HG03565 (cell line): ENCODE data around the gene NCAN.
"Not testable (repeated sequence)": the region's sequence is repeated elsewhere in the genome, so short reads cannot be mapped to it uniquely, and the experiment has no call there.

ENCODE experiments used
- ATAC-seq: cut with Tn5 transposase; IDR thresholded peaks from one replicate; pipeline ENCODE4 v1.9.1; 2021; ENCODE audit warnings: mild to moderate bottlenecking, moderate library complexity; ENCODE audit not compliant: unreplicated experiment

Gene NCAN

GRCh38 chr19:19223636-19224035, 11.9 kb downstream of the NCAN start:
- ATAC-seq, result no peak

DNA sequence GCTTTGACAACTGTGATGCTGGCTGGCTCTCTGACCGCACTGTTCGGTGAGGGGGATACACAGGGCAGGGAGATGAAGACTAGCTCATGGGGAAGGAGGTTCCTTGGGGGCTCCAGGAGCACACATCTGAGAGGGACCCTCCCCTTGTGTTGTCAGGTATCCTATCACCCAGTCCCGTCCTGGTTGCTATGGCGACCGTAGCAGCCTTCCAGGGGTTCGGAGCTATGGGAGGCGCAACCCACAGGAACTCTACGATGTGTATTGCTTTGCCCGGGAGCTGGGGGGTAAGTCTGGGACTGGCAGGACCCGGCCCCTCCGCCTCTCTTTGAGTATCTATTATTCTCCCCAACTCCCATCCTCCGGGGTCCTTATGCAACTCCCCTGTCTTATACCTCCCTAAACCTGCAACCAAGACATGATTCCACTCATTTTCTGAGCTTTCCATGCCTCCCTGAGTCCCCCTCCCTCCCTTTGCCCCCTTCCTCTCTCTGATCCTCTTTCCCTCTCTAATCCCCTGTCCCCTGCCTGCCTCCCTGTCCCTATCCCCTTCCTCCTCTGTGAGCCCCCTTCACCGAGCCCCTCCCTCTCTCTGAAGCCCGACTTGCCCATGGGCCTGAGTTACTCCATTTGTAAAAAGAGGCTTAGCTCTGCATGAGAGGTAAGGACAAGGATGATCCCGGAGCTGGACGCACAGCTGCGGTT, 12.5 kb downstream of the NCAN start:
- no peak for ATAC-seq

- no peak for ATAC-seq
Observed at GRCh38 chr19:19224852-19225494, 13.2 kb downstream of the NCAN start.

DNA sequence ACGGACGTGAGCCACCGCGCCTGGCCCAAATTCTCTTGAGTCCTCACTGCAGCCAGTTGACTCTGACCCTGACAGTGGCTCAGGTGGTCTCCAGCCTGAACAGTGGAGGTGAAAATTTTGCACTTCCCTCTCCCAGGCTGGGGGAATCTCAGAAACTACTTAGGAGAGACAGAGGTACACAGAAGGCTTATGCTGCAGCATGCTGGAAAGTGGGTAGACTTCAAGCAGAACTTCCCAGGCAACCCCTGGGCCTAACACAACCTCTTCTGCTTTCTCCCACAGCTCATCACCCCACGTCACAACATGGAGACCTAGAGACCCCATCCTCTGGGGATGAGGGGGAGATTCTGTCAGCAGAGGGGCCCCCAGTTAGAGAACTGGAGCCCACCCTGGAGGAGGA, 14.4 kb downstream of the NCAN start:
- no peak for ATAC-seq

DNA sequence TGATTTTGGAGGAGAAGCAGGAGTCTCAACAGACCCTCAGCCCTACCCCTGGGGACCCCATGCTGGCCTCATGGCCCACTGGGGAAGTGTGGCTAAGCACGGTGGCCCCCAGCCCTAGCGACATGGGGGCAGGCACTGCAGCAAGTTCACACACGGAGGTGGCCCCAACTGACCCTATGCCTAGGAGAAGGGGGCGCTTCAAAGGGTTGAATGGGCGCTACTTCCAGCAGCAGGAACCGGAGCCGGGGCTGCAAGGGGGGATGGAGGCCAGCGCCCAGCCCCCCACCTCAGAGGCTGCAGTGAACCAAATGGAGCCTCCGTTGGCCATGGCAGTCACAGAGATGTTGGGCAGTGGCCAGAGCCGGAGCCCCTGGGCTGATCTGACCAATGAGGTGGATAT, 14.9 kb downstream of the NCAN start:
- no peak for ATAC-seq

GRCh38 chr19:19227217-19227616, 15.5 kb downstream of the NCAN start:
- no peak for ATAC-seq

GRCh38 chr19:19229701-19230100, 17.9 kb downstream of the NCAN start:
- ATAC-seq, result no peak

DNA sequence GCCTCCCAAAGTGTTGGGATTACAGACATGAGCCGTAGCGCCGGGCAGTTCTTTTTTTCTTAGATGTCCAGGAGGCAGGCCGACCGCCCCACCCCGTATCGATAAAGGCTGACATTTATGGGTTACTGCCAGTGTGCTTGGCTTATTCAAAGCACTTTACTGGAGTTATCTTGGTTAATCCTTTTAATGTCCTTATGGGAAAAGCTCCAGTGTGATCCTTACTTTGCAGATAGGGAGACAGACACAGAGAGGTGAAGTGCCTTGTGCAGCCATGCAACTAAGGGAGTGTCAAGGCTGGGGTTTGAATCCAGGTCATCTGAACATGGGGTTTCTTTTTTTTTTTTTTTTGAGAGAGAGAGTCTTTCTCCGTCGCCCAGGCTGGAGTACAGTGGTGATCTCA, 19.2 kb downstream of the NCAN start:
- no peak for ATAC-seq

GRCh38 chr19:19232261-19232721, 20.5 kb downstream of the NCAN start:
- ATAC-seq, result no peak

DNA sequence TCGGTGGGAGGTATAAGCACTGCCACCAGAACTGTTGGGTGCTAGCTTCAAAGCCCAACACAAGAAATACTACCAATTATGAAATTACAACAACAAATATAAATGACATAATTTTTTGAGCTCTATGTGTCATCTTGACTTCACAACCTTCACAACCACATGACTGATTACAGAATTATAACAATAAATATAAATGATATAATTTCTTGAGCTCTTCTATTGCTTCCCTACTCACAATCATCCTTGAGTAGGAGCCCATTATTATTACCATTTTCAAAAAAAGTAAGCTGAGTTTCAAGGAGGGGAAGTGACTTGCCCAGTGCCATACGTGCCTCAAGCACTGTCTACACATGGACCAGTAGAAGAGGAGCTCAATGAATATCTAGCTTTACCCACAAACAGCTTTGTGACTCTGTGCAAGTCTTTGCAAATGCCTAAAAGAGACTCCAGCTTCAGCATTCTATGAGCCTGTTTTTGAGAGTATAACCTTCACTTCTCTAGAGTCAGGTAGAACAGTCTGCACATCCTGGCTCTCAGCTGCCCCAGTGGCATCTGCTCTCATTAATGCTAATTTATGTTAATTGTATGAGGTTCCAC, 22.6 kb downstream of the NCAN start:
- ATAC-seq, result no peak

DNA sequence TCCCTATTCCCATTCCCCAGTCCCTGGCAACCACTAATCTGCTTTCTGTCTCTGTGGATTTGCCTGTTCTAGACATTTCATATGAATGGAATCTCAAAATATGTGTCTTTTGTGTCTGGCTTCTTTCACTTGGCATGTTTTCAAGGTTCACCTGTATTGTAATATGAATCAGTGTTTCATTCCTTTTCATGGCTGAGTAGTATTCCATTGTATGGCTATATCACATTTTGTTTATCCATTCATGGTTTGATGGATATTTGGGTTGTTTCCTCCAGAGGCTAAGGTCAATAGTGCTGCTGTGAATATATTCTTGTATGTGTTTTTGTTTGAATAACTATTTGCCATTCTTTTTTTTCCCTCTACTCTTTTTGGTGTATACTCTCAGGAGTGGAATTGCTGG, 24.4 kb downstream of the NCAN start:
- ATAC-seq, result no peak

- no peak for ATAC-seq
Observed at GRCh38 chr19:19238126-19238894, 26.6 kb downstream of the NCAN start.

DNA sequence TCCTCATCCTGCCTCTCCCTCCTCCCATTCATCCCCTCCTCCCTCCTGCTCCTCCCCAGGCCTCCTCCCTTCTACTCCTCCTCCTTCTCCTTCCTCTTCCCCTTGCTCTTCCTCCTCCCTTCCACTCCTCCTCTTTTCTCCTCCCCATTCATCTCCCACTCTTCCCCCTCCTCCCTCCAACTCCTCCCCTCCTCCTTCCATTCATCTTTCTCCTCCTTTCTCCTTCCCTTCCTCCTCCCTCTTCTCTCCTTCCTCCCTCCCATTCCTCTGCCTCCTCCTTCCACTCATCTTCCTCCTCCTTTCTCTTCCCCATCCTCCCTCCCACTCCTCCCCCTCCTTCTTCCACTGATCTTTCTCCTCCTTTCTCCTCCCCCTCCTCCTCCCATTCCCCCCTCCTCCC, 27.9 kb downstream of the NCAN start:
- no peak for ATAC-seq

- ATAC-seq, result no peak
Observed at GRCh38 chr19:19240476-19240875, 28.7 kb downstream of the NCAN start.

DNA sequence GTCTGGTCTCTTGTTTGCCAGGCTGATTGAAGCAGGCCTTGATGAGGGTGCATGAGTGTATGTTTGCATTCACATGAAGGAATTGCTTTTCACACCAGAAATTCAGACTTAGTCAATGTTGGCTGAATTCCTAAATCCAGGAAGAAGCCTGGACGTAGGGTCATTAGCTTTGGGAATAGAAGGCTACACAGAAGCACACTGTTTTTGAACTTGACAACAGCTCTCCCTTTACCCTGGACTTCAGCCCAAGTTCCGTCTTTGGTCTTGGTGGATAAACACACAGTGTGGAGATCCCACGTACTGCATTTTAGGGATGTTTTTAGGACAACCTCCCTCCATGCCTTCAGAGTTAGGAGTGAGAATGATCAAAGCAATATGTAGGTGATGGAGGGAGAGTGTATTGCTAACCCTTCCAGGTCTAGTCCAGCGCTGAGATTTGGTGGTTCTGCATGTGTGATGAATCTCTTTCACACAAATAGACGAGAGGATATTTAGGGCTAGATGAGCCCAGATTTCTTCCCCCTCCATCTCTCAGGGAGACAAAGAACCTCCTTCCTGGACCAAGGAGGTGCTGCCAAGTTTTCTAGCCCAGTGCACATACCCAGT, 38.5 kb downstream of the NCAN start:
- ATAC-seq, result no peak

GRCh38 chr19:19253409-19253808, 41.7 kb downstream of the NCAN start:
- not testable (repeated sequence) for ATAC-seq

GRCh38 chr19:19256072-19256969, 44.6 kb downstream of the NCAN start:
- ATAC-seq, result no peak

DNA sequence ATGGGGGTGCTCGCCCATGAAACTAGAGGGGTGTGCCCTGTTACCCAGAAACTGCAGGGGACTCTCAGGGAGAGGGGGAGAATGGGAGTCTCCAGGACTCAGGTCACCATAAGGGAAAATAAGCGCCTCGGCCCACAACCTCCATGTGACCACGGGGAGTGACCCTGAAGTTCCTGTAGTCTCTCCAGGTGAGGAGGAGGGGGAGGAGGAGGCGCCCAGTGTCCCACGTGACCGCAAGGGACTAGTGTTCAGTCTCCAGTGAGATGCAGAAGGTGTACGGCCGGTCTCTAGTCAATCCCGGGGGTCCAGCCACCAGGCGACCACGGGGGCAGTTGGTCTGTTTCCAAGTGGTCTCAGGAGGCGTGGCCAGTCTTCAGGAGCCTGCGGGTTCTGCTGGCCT, 45.4 kb downstream of the NCAN start:
- ATAC-seq, result no peak

- ATAC-seq, result no peak
Observed at GRCh38 chr19:19257836-19258588, 46.3 kb downstream of the NCAN start.
